HEK293 (cell line): ENCODE measurements around the gene PEAK3.

Experiments used
- CTCF ChIA-PET: fragments of 350-600 bp; formaldehyde crosslinking; extraction: SDS; loops from one replicate; lab custom pipeline; 2021; ENCODE audit warnings: antibody characterized with exemption; lab: Yijun Ruan, JAX
- POLR2A ChIA-PET: fragments of 300-600 bp; formaldehyde crosslinking; extraction: SDS; loops from one replicate; lab custom pipeline; 2020; ENCODE audit warnings: antibody characterized with exemption, inconsistent platforms; lab: Yijun Ruan, JAX
- H3K27ac ChIP-seq: fragments of 200-500 bp; sonication (Bioruptor generic); 2 replicates; pipeline ENCODE4 v1.5.1; 2014; ENCODE audit warnings: low read depth, low read length, control low read depth, inconsistent platforms; ENCODE audit errors: extremely low read depth
- H3K36me3 ChIP-seq, 2 experiments: fragments of 200-500 bp in 1 of 2; sonication (Bioruptor generic) in 1 of 2; 1 replicate in 1 of 2; 2 replicates in 1 of 2; pipeline ENCODE4 v1.5.1; 2014 to 2017; ENCODE audit warnings: inconsistent platforms in 2 of 2, low read length in 2 of 2; ENCODE audit not compliant: control insufficient read depth in 2 of 2, insufficient read depth in 1 of 2
- H3K4me1 ChIP-seq: fragments of 200-500 bp; sonication (Bioruptor generic); 2 replicates; pipeline ENCODE4 v1.5.1; 2014; ENCODE audit warnings: mild to moderate bottlenecking, low read length, inconsistent platforms; ENCODE audit not compliant: control insufficient read depth, insufficient read depth
- H3K4me3 ChIP-seq: 2 replicates; pipeline ENCODE4 v1.5.1; 2011; ENCODE audit warnings: low read depth, mild to moderate bottlenecking, control low read depth, low read length, moderate library complexity
- H3K9me3 ChIP-seq: fragments of 200-500 bp; sonication (Bioruptor generic); 2 replicates; pipeline ENCODE4 v1.5.1; 2014; ENCODE audit warnings: low read depth, low read length, inconsistent platforms; ENCODE audit not compliant: control insufficient read depth, insufficient read depth
- EGR2 ChIP-seq: fragments of 450-650 bp; formaldehyde crosslinking; IDR thresholded peaks from 2 replicates; pipeline ENCODE4 v1.5.1; 2016; ENCODE audit warnings: low read depth, missing biosample characterization, missing genetic modification characterization
- GLIS2 ChIP-seq: fragments of 450-650 bp; formaldehyde crosslinking; IDR thresholded peaks from 2 replicates; pipeline ENCODE4 v1.5.1; 2016; ENCODE audit warnings: missing biosample characterization, missing genetic modification characterization
- KLF10 ChIP-seq: fragments of 450-650 bp; IDR thresholded peaks from 2 replicates; pipeline ENCODE4 v1.5.1; 2018; ENCODE audit warnings: missing biosample characterization, mild to moderate bottlenecking, missing genetic modification characterization
- MEIS1 ChIP-seq: sonication (generic); formaldehyde crosslinking; IDR thresholded peaks from 2 replicates; pipeline ENCODE4 v1.8.1; 2022; ENCODE audit warnings: missing genetic modification reagents, mild to moderate bottlenecking, borderline replicate concordance
- MYNN ChIP-seq: fragments of 450-650 bp; formaldehyde crosslinking; IDR thresholded peaks from 2 replicates; pipeline ENCODE4 v1.5.1; 2016; ENCODE audit warnings: missing biosample characterization, missing genetic modification characterization, borderline replicate concordance
- PATZ1 ChIP-seq: fragments of 450-650 bp; formaldehyde crosslinking; IDR thresholded peaks from 2 replicates; pipeline ENCODE4 v1.5.1; 2016; ENCODE audit warnings: missing biosample characterization, missing genetic modification characterization
- SCRT1 ChIP-seq: fragments of 450-650 bp; formaldehyde crosslinking; IDR thresholded peaks from 2 replicates; pipeline ENCODE4 v1.5.1; 2016; ENCODE audit warnings: missing biosample characterization, missing genetic modification characterization, borderline replicate concordance
- SP7 ChIP-seq: fragments of 450-650 bp; formaldehyde crosslinking; IDR thresholded peaks from 2 replicates; pipeline ENCODE4 v1.5.1; 2016; ENCODE audit warnings: missing biosample characterization, missing genetic modification characterization
- ZBTB7A ChIP-seq: fragments of 450-650 bp; formaldehyde crosslinking; IDR thresholded peaks from 2 replicates; pipeline ENCODE4 v1.5.1; 2016; ENCODE audit warnings: low read depth, missing biosample characterization, missing genetic modification characterization
- ZFHX2 ChIP-seq: fragments of 450-650 bp; formaldehyde crosslinking; conservative IDR thresholded peaks from 2 replicates; pipeline ENCODE4 v1.5.1; 2016; ENCODE audit warnings: missing biosample characterization, missing genetic modification characterization
- ZFP37 ChIP-seq: fragments of 450-650 bp; formaldehyde crosslinking; IDR thresholded peaks from 2 replicates; pipeline ENCODE4 v1.5.1; 2016; ENCODE audit warnings: missing biosample characterization, missing genetic modification characterization
- ZNF10 ChIP-seq: fragments of 450-650 bp; formaldehyde crosslinking; IDR thresholded peaks from 2 replicates; pipeline ENCODE4 v1.5.1; 2017; ENCODE audit warnings: missing biosample characterization, missing genetic modification characterization
- ZNF248 ChIP-seq: fragments of 450-650 bp; formaldehyde crosslinking; IDR thresholded peaks from 2 replicates; pipeline ENCODE4 v1.5.1; 2017; ENCODE audit warnings: missing biosample characterization, missing genetic modification characterization
- ZNF274 ChIP-seq, 2 experiments: fragments of 200-500 bp in 1 of 2; fragments of 450-650 bp in 1 of 2; sonication (Bioruptor generic) in 1 of 2; formaldehyde crosslinking in 1 of 2; IDR thresholded peaks; 2 replicates each; pipeline versions ENCODE4 v1.5.1 to v1.6.1; 2014 to 2016; ENCODE audit warnings: borderline replicate concordance in 1 of 2, inconsistent platforms in 1 of 2, low read length in 1 of 2, missing biosample characterization in 1 of 2, missing genetic modification characterization in 1 of 2
- ZNF335 ChIP-seq: fragments of 450-650 bp; formaldehyde crosslinking; conservative IDR thresholded peaks from 2 replicates; pipeline ENCODE4 v1.5.1; 2016; ENCODE audit warnings: missing biosample characterization, missing genetic modification characterization
- ZNF37A ChIP-seq: fragments of 450-650 bp; IDR thresholded peaks from 2 replicates; pipeline ENCODE4 v1.5.1; 2018; ENCODE audit warnings: missing biosample characterization, missing genetic modification characterization
- ZNF426 ChIP-seq: fragments of 450-650 bp; formaldehyde crosslinking; IDR thresholded peaks from 2 replicates; pipeline ENCODE4 v1.5.1; 2017; ENCODE audit warnings: missing biosample characterization, missing genetic modification characterization, mild to moderate bottlenecking, inconsistent platforms, moderate library complexity
- ZNF510 ChIP-seq: fragments of 450-650 bp; formaldehyde crosslinking; IDR thresholded peaks from 2 replicates; pipeline ENCODE4 v1.5.1; 2018; ENCODE audit warnings: mild to moderate bottlenecking, missing genetic modification characterization, missing biosample characterization; ENCODE audit not compliant: insufficient replicate concordance
- ZNF677 ChIP-seq: fragments of 450-650 bp; IDR thresholded peaks from 2 replicates; pipeline ENCODE4 v1.5.0; 2018; ENCODE audit warnings: missing biosample characterization, mild to moderate bottlenecking, missing genetic modification characterization, moderate library complexity
- ZNF747 ChIP-seq: fragments of 450-650 bp; formaldehyde crosslinking; IDR thresholded peaks from 2 replicates; pipeline ENCODE4 v1.5.1; 2016; ENCODE audit warnings: missing biosample characterization, missing genetic modification characterization
- ZNF777 ChIP-seq: fragments of 450-650 bp; formaldehyde crosslinking; IDR thresholded peaks from 2 replicates; pipeline ENCODE4 v1.5.1; 2017; ENCODE audit warnings: missing biosample characterization, missing genetic modification characterization, borderline replicate concordance
- TF ChIP-seq, protein P1 (sequence below): fragments of 450-650 bp; formaldehyde crosslinking; IDR thresholded peaks from 2 replicates; pipeline ENCODE4; 2016; ENCODE audit warnings: missing biosample characterization, missing genetic modification characterization
- TF ChIP-seq, protein P2 (sequence below): fragments of 450-650 bp; formaldehyde crosslinking; IDR thresholded peaks from 2 replicates; pipeline ENCODE4 v1.5.1; 2016; ENCODE audit warnings: missing biosample characterization, missing genetic modification characterization

Gene PEAK3

DNA sequence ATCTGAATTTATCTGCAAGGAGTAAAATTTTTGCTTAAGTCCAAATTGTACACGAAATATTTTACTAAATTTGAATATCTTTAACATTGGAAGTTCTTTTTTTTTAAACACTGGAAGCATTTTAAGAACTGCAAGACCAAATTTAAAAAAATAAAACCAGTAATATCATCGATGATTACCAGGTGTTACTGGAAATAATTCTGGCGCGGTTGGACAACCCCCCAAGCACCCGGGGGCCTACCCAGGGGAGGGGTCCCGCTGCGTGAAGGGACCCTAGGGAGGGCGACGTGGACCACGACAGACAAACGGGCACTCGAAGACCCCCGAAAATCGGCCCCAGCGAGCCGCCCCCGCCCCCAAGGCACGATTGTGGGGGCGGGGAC, 13.1 kb downstream of the PEAK3 start:
- Histone ChIP-seq H3K27ac (peak overlapping the region; percentile 42; the same call in 1 of the 2 replicates), H3K9me3 (no peaks in the 10 kb centered on the region), H3K4me3 (peak overlapping the region; percentile 78), H3K36me3 (peaks cover 6 to 22% of the 10 kb centered on the region in 2 experiments; a peak in 2 of 3 replicates), H3K4me1 (0 out of 2 replicates have a peak, but pooled peaks cover 5% of the 10 kb centered on the region)
- CTCF ChIA-PET, result no interaction called here
- TF ChIP-seq PATZ1 (tag by site-specific recombination) (peak; percentile 91), MYNN (tag by site-specific recombination) (no peak), ZNF777 (tag by site-specific recombination) (no peak), ZNF747 (tag by site-specific recombination) (no peak), ZNF10 (tag by site-specific recombination) (no peak), ZNF335 (tag by site-specific recombination) (peak; percentile 82), SCRT1 (no peak), ZFP37 (no peak), ZNF274 (IDR thresholded peaks at IDR 0.05; ENCODE audit: low read length) (no peak), ZNF274 (tag by site-specific recombination; IDR thresholded peaks at IDR 0.05; ENCODE audit: borderline replicate concordance) (no peak), KLF10 (tag by site-specific recombination) (no peak), GLIS2 (0 out of 2 replicates have a peak, but pooled peaks have one; percentile 22), ZFHX2 (tag by site-specific recombination) (peak; percentile 69; the same call in 1 of the 2 replicates), ZNF677 (tag by site-specific recombination) (0 out of 2 replicates have a peak, but pooled peaks have one; percentile 20), ZNF510 (tag by site-specific recombination) (no peak), SP7 (no peak), ZNF37A (tag by site-specific recombination) (no peak), EGR2 (tag by site-specific recombination) (peak; percentile 45; the same call in 1 of the 2 replicates), ZBTB7A (peak; percentile 48; the same call in 1 of the 2 replicates), MEIS1 (CRISPR knock-in tag) (no peak), ZNF248 (tag by site-specific recombination) (no peak), ZNF426 (tag by site-specific recombination) (no peak)
- TF ChIP-seq, protein P1, sequence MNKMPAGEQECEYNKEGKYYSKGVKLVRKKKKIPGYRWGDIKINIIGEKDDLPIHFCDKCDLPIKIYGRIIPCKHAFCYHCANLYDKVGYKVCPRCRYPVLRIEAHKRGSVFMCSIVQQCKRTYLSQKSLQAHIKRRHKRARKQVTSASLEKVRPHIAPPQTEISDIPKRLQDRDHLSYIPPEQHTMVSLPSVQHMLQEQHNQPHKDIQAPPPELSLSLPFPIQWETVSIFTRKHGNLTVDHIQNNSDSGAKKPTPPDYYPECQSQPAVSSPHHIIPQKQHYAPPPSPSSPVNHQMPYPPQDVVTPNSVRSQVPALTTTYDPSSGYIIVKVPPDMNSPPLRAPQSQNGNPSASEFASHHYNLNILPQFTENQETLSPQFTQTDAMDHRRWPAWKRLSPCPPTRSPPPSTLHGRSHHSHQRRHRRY (tag by site-specific recombination), result no peak
- TF ChIP-seq, protein P2, sequence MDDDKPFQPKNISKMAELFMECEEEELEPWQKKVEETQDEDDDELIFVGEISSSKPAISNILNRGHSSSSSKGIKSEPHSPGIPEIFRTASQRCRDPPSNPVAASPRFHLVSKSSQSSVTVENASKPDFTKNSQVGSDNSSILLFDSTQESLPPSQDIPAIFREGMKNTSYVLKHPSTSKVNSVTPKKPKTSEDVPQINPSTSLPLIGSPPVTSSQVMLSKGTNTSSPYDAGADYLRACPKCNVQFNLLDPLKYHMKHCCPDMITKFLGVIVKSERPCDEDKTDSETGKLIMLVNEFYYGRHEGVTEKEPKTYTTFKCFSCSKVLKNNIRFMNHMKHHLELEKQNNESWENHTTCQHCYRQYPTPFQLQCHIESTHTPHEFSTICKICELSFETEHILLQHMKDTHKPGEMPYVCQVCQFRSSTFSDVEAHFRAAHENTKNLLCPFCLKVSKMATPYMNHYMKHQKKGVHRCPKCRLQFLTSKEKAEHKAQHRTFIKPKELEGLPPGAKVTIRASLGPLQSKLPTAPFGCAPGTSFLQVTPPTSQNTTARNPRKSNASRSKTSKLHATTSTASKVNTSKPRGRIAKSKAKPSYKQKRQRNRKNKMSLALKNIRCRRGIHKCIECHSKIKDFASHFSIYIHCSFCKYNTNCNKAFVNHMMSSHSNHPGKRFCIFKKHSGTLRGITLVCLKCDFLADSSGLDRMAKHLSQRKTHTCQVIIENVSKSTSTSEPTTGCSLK, result no peak
- POLR2A ChIA-PET, result no interaction called here
